ENCODE measurements around the gene HMCES.
"Not testable (repeated sequence)": the region's sequence is repeated elsewhere in the genome, so short reads cannot be mapped to it uniquely, and the experiment has no call there.

HMCES gene

GRCh38 chr3:129329858-129330257, 51.2 kb downstream of the HMCES start:
- TF ChIP-seq CTCF (IDR thresholded peaks at IDR 0.05; ENCODE audit: extremely low read depth, insufficient read depth, missing control alignments) = no peak
- in situ Hi-C loops (cut with MboI; ENCODE audit: low pct_unique_long_range_greater_than_20kb, low sequenced_read_pairs, unreplicated experiment) = no loop called here
- DNase-seq (ENCODE audit: low spot score) = no peak

DNA sequence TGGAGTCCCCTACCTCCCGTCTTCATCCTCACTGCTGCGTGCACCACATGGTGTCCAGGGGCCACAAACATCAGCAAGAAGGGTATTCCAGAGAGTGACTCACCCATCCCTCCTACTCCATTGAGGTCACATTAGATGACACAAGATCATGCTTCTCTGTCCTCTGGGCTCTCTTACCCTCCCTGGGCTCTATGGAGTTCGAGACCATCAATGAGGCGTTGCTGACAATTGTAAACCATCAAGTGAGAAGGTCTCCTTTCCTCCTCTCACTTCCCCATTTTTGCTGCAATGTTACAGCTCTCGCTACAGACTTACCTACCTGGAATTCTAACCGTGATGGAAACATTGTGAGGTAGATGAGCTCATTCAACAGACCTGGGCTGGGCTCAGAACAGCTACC, 51.7 kb downstream of the HMCES start:
- no peak for DNase-seq (ENCODE audit: low spot score)
- in situ Hi-C loops (cut with MboI; ENCODE audit: low pct_unique_long_range_greater_than_20kb, low sequenced_read_pairs, unreplicated experiment) = no loop called here
- TF ChIP-seq CTCF (IDR thresholded peaks at IDR 0.05; ENCODE audit: extremely low read depth, insufficient read depth, missing control alignments) = no peak

GRCh38 chr3:129333891-129334290, 55.2 kb downstream of the HMCES start:
- no peak for TF ChIP-seq CTCF (IDR thresholded peaks at IDR 0.05; ENCODE audit: extremely low read depth, insufficient read depth, missing control alignments)
- in situ Hi-C loops (cut with MboI; ENCODE audit: low pct_unique_long_range_greater_than_20kb, low sequenced_read_pairs, unreplicated experiment) = no loop called here
- DNase-seq (ENCODE audit: low spot score) = no peak

GRCh38 chr3:129336093-129336706, 57.5 kb downstream of the HMCES start:
- in situ Hi-C loops (cut with MboI; ENCODE audit: low pct_unique_long_range_greater_than_20kb, low sequenced_read_pairs, unreplicated experiment) = no loop called here
- DNase-seq (ENCODE audit: low spot score) = no peak
- TF ChIP-seq CTCF (IDR thresholded peaks at IDR 0.05; ENCODE audit: extremely low read depth, insufficient read depth, missing control alignments) = no peak

GRCh38 chr3:129337719-129338118, 59.0 kb downstream of the HMCES start:
- DNase-seq (ENCODE audit: low spot score); in situ Hi-C loops (cut with MboI; ENCODE audit: low pct_unique_long_range_greater_than_20kb, low sequenced_read_pairs, unreplicated experiment): not testable (repeated sequence)

DNA sequence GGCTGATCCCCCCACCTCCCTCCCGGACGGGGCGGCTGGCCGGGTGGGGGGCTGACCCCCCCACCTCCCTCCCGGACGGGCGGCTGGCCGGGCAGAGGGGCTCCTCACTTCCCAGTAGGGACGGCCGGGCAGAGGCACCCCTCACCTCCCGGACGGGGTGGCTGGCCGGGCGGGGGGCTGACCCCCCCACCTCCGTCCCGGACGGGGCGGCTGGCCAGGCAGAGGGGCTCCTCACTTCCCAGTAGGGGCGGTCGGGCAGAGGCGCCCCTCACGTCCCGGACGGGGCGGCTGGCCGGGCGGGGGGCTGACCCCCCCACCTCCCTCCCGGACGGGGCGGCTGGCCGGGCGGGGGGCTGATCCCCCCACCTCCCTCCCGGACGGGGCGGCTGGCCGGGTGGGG, 60.5 kb downstream of the HMCES start:
- in situ Hi-C loops (cut with MboI; ENCODE audit: low pct_unique_long_range_greater_than_20kb, low sequenced_read_pairs, unreplicated experiment); DNase-seq (ENCODE audit: low spot score): not testable (repeated sequence)

DNA sequence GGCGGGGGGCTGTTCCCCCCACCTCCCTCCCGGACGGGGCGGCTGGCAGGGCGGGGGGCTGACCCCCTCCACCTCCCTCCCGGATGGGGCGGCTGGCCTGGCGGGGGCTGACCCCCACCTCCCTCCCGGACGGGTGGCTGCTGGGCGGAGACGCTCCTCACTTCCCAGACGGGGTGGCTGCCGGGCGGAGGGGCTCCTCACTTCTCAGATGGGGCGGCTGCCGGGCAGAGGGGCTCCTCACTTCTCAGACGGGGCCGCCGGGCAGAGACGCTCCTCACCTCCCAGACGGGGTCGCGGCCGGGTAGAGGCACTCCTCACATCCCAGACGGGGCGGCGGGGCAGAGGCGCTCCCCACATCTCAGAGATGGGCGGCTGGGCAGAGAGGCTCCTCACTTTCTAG, 61.2 kb downstream of the HMCES start:
- in situ Hi-C loops (cut with MboI; ENCODE audit: low pct_unique_long_range_greater_than_20kb, low sequenced_read_pairs, unreplicated experiment); DNase-seq (ENCODE audit: low spot score): not testable (repeated sequence)

- no peak for TF ChIP-seq CTCF (IDR thresholded peaks at IDR 0.05; ENCODE audit: extremely low read depth, insufficient read depth, missing control alignments)
- in situ Hi-C loops (cut with MboI; ENCODE audit: low pct_unique_long_range_greater_than_20kb, low sequenced_read_pairs, unreplicated experiment) = no loop called here
Measured at GRCh38 chr3:129341331-129342141, 62.9 kb downstream of the HMCES start.

More at GRCh38 chr3:129341331-129342141, 62.9 kb downstream of the HMCES start:
- no peak for DNase-seq (ENCODE audit: low spot score)
